Activated naive CD4-positive, alpha-beta T cell (primary cell): Measurements from ENCODE around the gene LACTB.
A peak's percentile ranks its signal among the peaks of the same experiment; 100 is the strongest.

Source experiments
- DNase-seq, 4 experiments: peaks; one replicate each; lab custom pipeline; 2025; lab: John Stamatoyannopoulos, UW

The LACTB gene

GRCh38 chr15:63121382-63122001, at the start of gene LACTB:
TSS of gene LACTB (plus strand) at chr15:63121861. CDS start at chr15:63121872, 11 bp downstream.
- DNase-seq, result peak; percentile 41 to 81 (median 65)

GRCh38 chr15:63072023-63072650, 49.5 kb upstream of the LACTB start:
- DNase-seq, result no peak

GRCh38 chr15:63072809-63073277, 48.8 kb upstream of the LACTB start:
- DNase-seq, result no peak

GRCh38 chr15:63073497-63074172, 48.0 kb upstream of the LACTB start:
- DNase-seq, result no peak

GRCh38 chr15:63075015-63075983, 46.4 kb upstream of the LACTB start:
- DNase-seq, result no peak

GRCh38 chr15:63075984-63076713, 45.5 kb upstream of the LACTB start:
- DNase-seq, result no peak

- no peak for DNase-seq
Measured at GRCh38 chr15:63076714-63077046, 45.0 kb upstream of the LACTB start.

GRCh38 chr15:63077952-63078351, 43.7 kb upstream of the LACTB start:
- DNase-seq, result no peak

- no peak for DNase-seq
Measured at GRCh38 chr15:63079947-63080626, 41.6 kb upstream of the LACTB start.

- DNase-seq, result no peak
Measured at GRCh38 chr15:63080634-63081250, 40.9 kb upstream of the LACTB start.

- no peak for DNase-seq
Measured at GRCh38 chr15:63082366-63082765, 39.3 kb upstream of the LACTB start.

- DNase-seq, result no peak
Measured at GRCh38 chr15:63083044-63083443, 38.6 kb upstream of the LACTB start.

GRCh38 chr15:63083541-63083940, 38.1 kb upstream of the LACTB start:
- no peak for DNase-seq

GRCh38 chr15:63084806-63085205, 36.9 kb upstream of the LACTB start:
- no peak for DNase-seq

GRCh38 chr15:63085289-63085688, 36.4 kb upstream of the LACTB start:
- no peak for DNase-seq

GRCh38 chr15:63086271-63086670, 35.4 kb upstream of the LACTB start:
- DNase-seq, result no peak

GRCh38 chr15:63086947-63087346, 34.7 kb upstream of the LACTB start:
- no peak for DNase-seq

- no peak for DNase-seq
Measured at GRCh38 chr15:63088533-63089245, 33.0 kb upstream of the LACTB start.

GRCh38 chr15:63089260-63090043, 32.2 kb upstream of the LACTB start:
- DNase-seq, result no peak
